ENCODE results near the gene PLEKHA4. TPM values are rescaled to one million over a fixed set of nuclear protein-coding genes. Genes with fewer than 3 reads are reported as not detected.
"Not testable (repeated sequence)": the region's sequence is repeated elsewhere in the genome, so short reads cannot be mapped to it uniquely, and the experiment has no call there.

Gene PLEKHA4
- total and polyA plus RNA-seq, 9 of the 15 experiments (the other 6 are each of a cell fraction or from before 2014, with no cell fraction given): 0.07 to 30.8 (median 11.4) TPM

DNA sequence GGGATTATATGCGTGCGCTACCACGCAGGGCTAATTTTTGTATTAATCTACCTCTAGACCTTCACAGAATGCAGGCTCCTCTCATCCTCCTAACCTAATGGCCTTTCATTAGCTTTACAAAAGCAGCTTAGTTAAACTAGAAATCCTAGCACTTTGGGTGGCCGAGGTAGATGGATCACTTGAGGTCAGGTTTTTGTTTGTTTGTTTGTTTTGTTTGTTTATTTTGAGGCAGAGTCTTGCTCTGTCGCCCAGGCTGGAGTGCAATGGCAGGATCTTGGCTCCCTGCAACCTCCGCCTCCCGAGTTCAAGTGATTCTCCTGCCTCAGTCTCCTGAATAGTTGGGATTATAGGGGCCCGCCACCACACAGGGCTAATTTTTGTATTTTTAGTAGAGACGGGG, 11.3 kb upstream of the PLEKHA4 start:
- DNase-seq (ENCODE audit: extremely low read depth in 1 of 4, low spot score in 3 of 4); H3K9ac ChIP-seq (ENCODE audit: insufficient read depth in 1 of 2, low read depth in 2 of 2, low read length in 2 of 2); H3K4me3 ChIP-seq; H3K9me1 ChIP-seq (ENCODE audit: control insufficient read depth, insufficient read depth, low read length); BruUV-seq (replicated peaks); H3K9me3 ChIP-seq (replicated peaks; ENCODE audit: control insufficient read depth, insufficient read depth, low read depth, low read length); H2AFZ ChIP-seq (ENCODE audit: low read depth, low read length); H3K4me2 ChIP-seq (ENCODE audit: insufficient read depth, low read length); intact Hi-C loops (cut with micrococcal nuclease); ATAC-seq; H3K27me3 ChIP-seq (ENCODE audit: control insufficient read depth in 2 of 2, insufficient read depth in 2 of 2, low read length in 2 of 2); CTCF ChIA-PET (ENCODE audit: low intra/inter-chr PET ratio); FAIRE-seq: not testable (repeated sequence)
- Histone ChIP-seq H3K36me3 (ENCODE audit: control insufficient read depth, insufficient read depth, low read length) (peaks cover 27% of the 10 kb centered on the region), H3K79me2 (ENCODE audit: control insufficient read depth, insufficient read depth, low read length) (peaks cover 30% of the 10 kb centered on the region), H3K4me1 (replicated peaks in 1 of 2; ENCODE audit: control insufficient read depth in 2 of 2, insufficient read depth in 2 of 2, low read length in 2 of 2) (peaks cover 25 to 36% of the 10 kb centered on the region in 2 experiments), H4K20me1 (replicated peaks; ENCODE audit: control insufficient read depth, insufficient read depth, low read length) (peaks cover 13% of the 10 kb centered on the region), H3K27ac (ENCODE audit: extremely low read depth, low read depth, low read length) (0 out of 3 replicates have a peak overlapping the region, but pooled peaks have one; percentile 56)
- WGBS (ENCODE audit: insufficient coverage, low coverage, missing lambda C conversion rate): 92% methylated on average over 9 of the region's 9 CpGs
- 0 out of 2 replicates have a peak, but pooled peaks have one; percentile 40 for TF ChIP-seq RBFOX2 (IDR thresholded peaks at IDR 0.05; ENCODE audit: low read depth, low read length)
- TF ChIP-seq, protein P1, sequence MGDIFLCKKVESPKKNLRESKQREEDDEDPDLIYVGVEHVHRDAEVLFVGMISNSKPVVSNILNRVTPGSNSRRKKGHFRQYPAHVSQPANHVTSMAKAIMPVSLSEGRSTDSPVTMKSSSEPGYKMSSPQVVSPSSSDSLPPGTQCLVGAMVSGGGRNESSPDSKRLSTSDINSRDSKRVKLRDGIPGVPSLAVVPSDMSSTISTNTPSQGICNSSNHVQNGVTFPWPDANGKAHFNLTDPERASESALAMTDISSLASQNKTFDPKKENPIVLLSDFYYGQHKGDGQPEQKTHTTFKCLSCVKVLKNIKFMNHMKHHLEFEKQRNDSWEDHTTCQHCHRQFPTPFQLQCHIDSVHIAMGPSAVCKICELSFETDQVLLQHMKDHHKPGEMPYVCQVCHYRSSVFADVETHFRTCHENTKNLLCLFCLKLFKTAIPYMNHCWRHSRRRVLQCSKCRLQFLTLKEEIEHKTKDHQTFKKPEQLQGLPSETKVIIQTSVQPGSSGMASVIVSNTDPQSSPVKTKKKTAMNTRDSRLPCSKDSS (IDR thresholded peaks at IDR 0.05; ENCODE audit: low read depth, partially characterized antibody): peak; percentile 18
- in situ Hi-C loops (cut with MboI): loop anchor here (10.0 kb wide), 1 partner anchor 85 kb away; the partner anchor contains the start of gene FTL
- POLR2A ChIA-PET: interaction anchor here (0.9 to 12.2 kb wide), 15 partner anchors 9 to 480 kb away, joined by 3 to 439 read pairs (median 6); partner anchors contain the start of genes BAX, DHDH, FTL and GYS1
